Measurements from ENCODE around the gene ATP8A2. TPM values are rescaled to one million over a fixed set of nuclear protein-coding genes. Genes with fewer than 3 reads are reported as not detected.

Gene ATP8A2
- total and polyA plus RNA-seq, 2 donors, result 1.1 to 1.5 TPM

DNA sequence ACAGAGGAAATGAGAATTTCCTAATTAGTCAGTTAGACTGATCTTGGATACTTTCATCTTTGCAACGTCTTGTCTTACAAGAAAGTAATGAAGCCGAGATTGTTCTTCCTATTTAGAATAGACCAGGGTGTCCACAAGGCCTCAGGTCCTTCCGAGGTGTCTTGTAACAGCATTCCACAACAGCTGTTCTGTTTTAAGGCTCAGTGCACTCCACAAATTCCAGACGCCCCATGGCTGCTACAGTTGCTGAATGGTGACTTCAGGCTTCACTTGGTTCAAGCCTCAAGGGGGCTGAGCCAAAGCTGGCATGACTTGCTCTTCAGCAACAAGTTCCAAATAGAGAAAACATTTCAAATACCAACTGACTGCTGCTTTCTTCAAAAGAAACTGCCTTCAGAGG is 536.6 kb downstream of the ATP8A2 start:
- Histone ChIP-seq H3K9me3 (ENCODE audit: control insufficient read depth in 2 of 2, insufficient read depth in 1 of 2, low read length in 1 of 2) (no peaks in the 10 kb centered on the region), H3K36me3 (ENCODE audit: control insufficient read depth in 2 of 2, insufficient read depth in 2 of 2, low read length in 1 of 2) (no peaks in the 10 kb centered on the region), H3K27ac (ENCODE audit: low read depth in 1 of 2, low read length in 1 of 2) (peak overlapping the region; percentile 17 to 42), H3K4me1 (ENCODE audit: control insufficient read depth in 2 of 2, insufficient read depth in 2 of 2, low read length in 2 of 2) (peaks cover 0 to 20% of the 10 kb centered on the region in 2 donors), H3K27me3 (ENCODE audit: control insufficient read depth in 2 of 2, insufficient read depth in 1 of 2, low read length in 1 of 2) (no peaks in the 10 kb centered on the region), H3K4me3 (ENCODE audit: low read length in 2 of 2) (no peak overlapping the region)
- WGBS, result 91% methylated on average over 4 of the region's 4 CpGs
- no peak for DNase-seq (ENCODE audit: low read depth in 6 of 9, low spot score in 9 of 9)

DNA sequence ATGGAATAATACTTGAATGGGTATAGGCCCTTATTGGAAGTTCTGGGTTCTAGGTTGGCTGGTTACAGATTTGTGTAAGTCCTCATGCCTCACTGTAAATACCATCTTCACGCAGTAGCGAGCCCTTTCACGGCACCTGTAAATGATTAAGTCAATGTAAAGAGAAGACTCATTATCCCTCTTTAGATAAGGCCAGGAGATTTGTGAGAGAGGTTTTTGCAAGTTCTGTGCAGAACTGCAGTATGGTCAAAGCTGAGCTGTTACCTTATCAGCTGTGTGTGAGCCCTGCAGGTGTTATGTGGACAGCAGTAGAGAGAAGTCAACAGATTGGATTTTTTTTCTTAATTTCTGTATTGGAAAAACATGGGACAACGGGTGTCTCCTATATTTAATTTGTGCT is 538.5 kb downstream of the ATP8A2 start:
- H3K4me1 ChIP-seq (ENCODE audit: control insufficient read depth in 2 of 2, insufficient read depth in 2 of 2, low read length in 2 of 2), result peaks cover 0 to 16% of the 10 kb centered on the region in 2 donors
- WGBS, result 89% methylated on average over 4 of the region's 4 CpGs
- H3K27ac ChIP-seq (ENCODE audit: low read depth in 1 of 2, low read length in 1 of 2), result no peak overlapping the region
- no peak overlapping the region for H3K4me3 ChIP-seq (ENCODE audit: low read length in 2 of 2)
- no peaks in the 10 kb centered on the region for H3K9me3 ChIP-seq (ENCODE audit: control insufficient read depth in 2 of 2, insufficient read depth in 1 of 2, low read length in 1 of 2)
- H3K36me3 ChIP-seq (ENCODE audit: control insufficient read depth in 2 of 2, insufficient read depth in 2 of 2, low read length in 1 of 2), result no peaks in the 10 kb centered on the region
- no peaks in the 10 kb centered on the region for H3K27me3 ChIP-seq (ENCODE audit: control insufficient read depth in 2 of 2, insufficient read depth in 1 of 2, low read length in 1 of 2)
- no peak for DNase-seq (ENCODE audit: low read depth in 6 of 9, low spot score in 9 of 9)

DNA sequence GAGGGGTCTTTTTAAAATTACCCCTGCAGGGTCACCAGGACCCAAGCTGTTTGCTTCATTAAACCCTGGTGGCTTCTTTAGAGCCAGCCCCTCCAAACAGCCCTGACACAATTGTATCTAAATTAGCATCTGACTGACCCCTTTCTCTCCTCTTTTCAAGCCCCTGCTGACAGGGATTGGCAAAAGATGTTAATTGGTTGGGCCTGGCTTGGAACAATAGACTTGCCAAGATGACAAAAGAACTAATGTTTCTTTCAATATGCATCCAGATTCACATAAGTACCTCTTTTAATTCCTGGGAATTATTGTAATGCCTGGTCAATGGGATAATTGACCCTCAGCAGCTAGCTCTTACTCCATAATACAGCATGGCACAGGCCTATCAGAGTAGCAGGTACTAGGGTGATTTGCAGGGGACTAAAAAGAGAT is 539.2 kb downstream of the ATP8A2 start:
- H3K36me3 ChIP-seq (ENCODE audit: control insufficient read depth in 2 of 2, insufficient read depth in 2 of 2, low read length in 1 of 2), result no peaks in the 10 kb centered on the region
- H3K4me3 ChIP-seq (ENCODE audit: low read length in 2 of 2), result no peak overlapping the region
- no peak for DNase-seq (ENCODE audit: low read depth in 6 of 9, low spot score in 9 of 9)
- no peaks in the 10 kb centered on the region for H3K27me3 ChIP-seq (ENCODE audit: control insufficient read depth in 2 of 2, insufficient read depth in 1 of 2, low read length in 1 of 2)
- H3K27ac ChIP-seq (ENCODE audit: low read depth in 1 of 2, low read length in 1 of 2), result no peak overlapping the region
- H3K4me1 ChIP-seq (ENCODE audit: control insufficient read depth in 2 of 2, insufficient read depth in 2 of 2, low read length in 2 of 2), result peaks cover 0 to 9% of the 10 kb centered on the region in 2 donors
- H3K9me3 ChIP-seq (ENCODE audit: control insufficient read depth in 2 of 2, insufficient read depth in 1 of 2, low read length in 1 of 2), result no peaks in the 10 kb centered on the region

DNA sequence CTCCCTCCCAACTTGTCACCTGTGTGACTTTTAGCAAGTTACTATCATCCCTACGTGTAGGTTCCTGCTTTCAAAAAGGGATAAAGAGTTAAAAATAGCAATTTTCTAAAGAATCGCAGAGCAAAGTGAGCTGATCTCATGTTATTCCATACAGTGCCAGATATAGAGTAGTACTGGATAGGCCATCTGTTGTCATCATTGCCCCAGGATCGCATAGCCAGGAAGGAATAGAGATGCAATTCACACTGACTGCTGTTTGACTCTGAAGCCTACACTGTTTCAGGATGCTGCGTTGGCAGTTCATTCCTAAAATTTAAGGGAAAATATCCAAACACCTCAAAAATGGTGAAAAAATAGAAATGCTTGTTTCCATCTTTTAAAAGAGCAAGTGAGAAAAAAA is 541.2 kb downstream of the ATP8A2 start:
- no peak for DNase-seq (ENCODE audit: low read depth in 6 of 9, low spot score in 9 of 9)
- no peak overlapping the region for H3K27ac ChIP-seq (ENCODE audit: low read depth in 1 of 2, low read length in 1 of 2)
- 93% methylated on average over 4 of the region's 4 CpGs for WGBS
- H3K27me3 ChIP-seq (ENCODE audit: control insufficient read depth in 2 of 2, insufficient read depth in 1 of 2, low read length in 1 of 2), result no peaks in the 10 kb centered on the region
- no peak overlapping the region for H3K4me3 ChIP-seq (ENCODE audit: low read length in 2 of 2)
- no peaks in the 10 kb centered on the region for H3K9me3 ChIP-seq (ENCODE audit: control insufficient read depth in 2 of 2, insufficient read depth in 1 of 2, low read length in 1 of 2)
- H3K4me1 ChIP-seq (ENCODE audit: control insufficient read depth in 2 of 2, insufficient read depth in 2 of 2, low read length in 2 of 2), result no peaks in the 10 kb centered on the region
- H3K36me3 ChIP-seq (ENCODE audit: control insufficient read depth in 2 of 2, insufficient read depth in 2 of 2, low read length in 1 of 2), result no peaks in the 10 kb centered on the region

DNA sequence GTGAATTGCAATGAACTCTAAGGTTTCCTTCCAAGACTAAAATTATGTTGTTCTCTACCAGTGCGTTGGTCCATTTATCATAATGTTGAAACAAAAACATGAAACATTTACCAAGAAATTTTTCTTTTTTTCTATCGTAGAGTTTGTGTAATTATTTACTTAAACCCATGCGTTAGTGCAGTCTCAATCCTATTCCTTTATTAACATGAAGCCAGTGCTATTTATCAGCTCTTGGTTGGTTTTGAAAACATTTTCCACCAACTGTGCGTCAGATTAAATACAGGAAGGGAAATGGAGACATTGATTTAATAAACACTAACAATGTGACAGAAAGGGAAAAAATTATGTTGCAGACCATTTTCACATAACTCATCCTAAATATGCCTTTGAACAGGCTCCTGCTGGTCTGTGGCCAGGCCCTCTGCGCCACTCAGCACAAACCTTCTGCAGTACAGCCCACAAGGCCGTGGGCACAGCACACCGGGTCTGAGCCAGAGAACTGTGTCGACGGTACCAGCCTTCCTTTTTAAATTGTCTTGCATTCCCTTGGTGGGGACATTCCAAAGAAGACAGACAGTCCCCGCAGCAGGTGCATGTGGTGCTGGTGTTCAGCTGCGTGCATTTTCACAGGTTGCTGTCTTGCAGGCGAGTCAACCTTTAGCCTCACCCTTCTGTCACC is 544.2 kb downstream of the ATP8A2 start:
- DNase-seq (ENCODE audit: low read depth in 6 of 9, low spot score in 9 of 9), result no peak
- 96% methylated on average over 12 of the region's 12 CpGs for WGBS
- Histone ChIP-seq H3K9me3 (ENCODE audit: control insufficient read depth in 2 of 2, insufficient read depth in 1 of 2, low read length in 1 of 2) (no peaks in the 10 kb centered on the region), H3K27ac (ENCODE audit: low read depth in 1 of 2, low read length in 1 of 2) (no peak overlapping the region), H3K36me3 (ENCODE audit: control insufficient read depth in 2 of 2, insufficient read depth in 2 of 2, low read length in 1 of 2) (no peaks in the 10 kb centered on the region), H3K4me1 (ENCODE audit: control insufficient read depth in 2 of 2, insufficient read depth in 2 of 2, low read length in 2 of 2) (peaks cover 0 to 3% of the 10 kb centered on the region in 2 donors), H3K27me3 (ENCODE audit: control insufficient read depth in 2 of 2, insufficient read depth in 1 of 2, low read length in 1 of 2) (no peaks in the 10 kb centered on the region), H3K4me3 (ENCODE audit: low read length in 2 of 2) (no peak overlapping the region)

DNA sequence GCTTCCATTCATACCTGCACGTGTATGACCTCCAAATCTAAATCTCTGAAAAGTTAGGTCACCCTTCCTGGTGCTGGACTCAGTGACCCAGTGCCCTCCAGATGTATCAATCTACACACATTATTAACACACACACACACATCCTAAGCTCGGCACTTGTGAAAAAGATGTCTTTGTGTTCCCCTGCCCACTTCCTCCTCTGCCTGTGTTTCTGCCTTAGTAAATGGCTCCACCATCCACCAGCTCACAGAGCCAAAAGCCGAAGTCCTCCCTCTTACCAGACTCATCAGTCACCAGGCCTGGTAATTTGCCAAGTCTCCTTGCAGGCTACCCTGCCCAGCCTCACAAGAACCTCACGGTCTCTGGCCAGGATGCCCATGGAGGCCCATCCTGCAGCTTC is 548.5 kb downstream of the ATP8A2 start:
- Histone ChIP-seq H3K36me3 (ENCODE audit: control insufficient read depth in 2 of 2, insufficient read depth in 2 of 2, low read length in 1 of 2) (no peaks in the 10 kb centered on the region), H3K4me3 (ENCODE audit: low read length in 2 of 2) (no peak overlapping the region), H3K4me1 (ENCODE audit: control insufficient read depth in 2 of 2, insufficient read depth in 2 of 2, low read length in 2 of 2) (peaks cover 0 to 3% of the 10 kb centered on the region in 2 donors), H3K27ac (ENCODE audit: low read depth in 1 of 2, low read length in 1 of 2) (no peak overlapping the region), H3K9me3 (ENCODE audit: control insufficient read depth in 2 of 2, insufficient read depth in 1 of 2, low read length in 1 of 2) (no peaks in the 10 kb centered on the region), H3K27me3 (ENCODE audit: control insufficient read depth in 2 of 2, insufficient read depth in 1 of 2, low read length in 1 of 2) (no peaks in the 10 kb centered on the region)
- 83% methylated on average over 4 of the region's 4 CpGs for WGBS
- DNase-seq (ENCODE audit: low read depth in 6 of 9, low spot score in 9 of 9), result no peak

DNA sequence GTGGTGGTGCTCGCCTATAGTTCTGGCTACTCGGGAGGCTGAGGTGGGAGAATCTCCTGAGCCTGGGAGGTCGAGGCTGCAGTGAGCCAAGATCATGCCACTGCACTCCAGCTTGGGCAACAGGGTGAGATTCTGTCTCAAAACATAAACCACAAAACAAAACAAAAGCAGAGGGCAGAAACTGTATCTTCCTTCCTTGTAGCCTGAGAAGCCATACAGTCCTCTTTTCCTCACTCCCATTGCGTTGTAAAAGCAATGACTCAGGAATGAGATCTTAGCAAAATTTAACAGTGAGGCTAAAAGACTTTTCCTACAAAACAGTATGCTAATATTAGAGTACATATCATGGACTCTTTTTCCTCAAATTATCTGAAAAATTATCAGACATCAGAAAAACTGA is 549.2 kb downstream of the ATP8A2 start:
- no peak for DNase-seq (ENCODE audit: low read depth in 6 of 9, low spot score in 9 of 9)
- Histone ChIP-seq H3K36me3 (ENCODE audit: control insufficient read depth in 2 of 2, insufficient read depth in 2 of 2, low read length in 1 of 2) (no peaks in the 10 kb centered on the region), H3K9me3 (ENCODE audit: control insufficient read depth in 2 of 2, insufficient read depth in 1 of 2, low read length in 1 of 2) (no peaks in the 10 kb centered on the region), H3K27ac (ENCODE audit: low read depth in 1 of 2, low read length in 1 of 2) (no peak overlapping the region), H3K4me1 (ENCODE audit: control insufficient read depth in 2 of 2, insufficient read depth in 2 of 2, low read length in 2 of 2) (peaks cover 0 to 3% of the 10 kb centered on the region in 2 donors), H3K4me3 (ENCODE audit: low read length in 2 of 2) (no peak overlapping the region), H3K27me3 (ENCODE audit: control insufficient read depth in 2 of 2, insufficient read depth in 1 of 2, low read length in 1 of 2) (no peaks in the 10 kb centered on the region)
- whole genome bisulfite sequencing, result 90% methylated on average over 4 of the region's 4 CpGs

DNA sequence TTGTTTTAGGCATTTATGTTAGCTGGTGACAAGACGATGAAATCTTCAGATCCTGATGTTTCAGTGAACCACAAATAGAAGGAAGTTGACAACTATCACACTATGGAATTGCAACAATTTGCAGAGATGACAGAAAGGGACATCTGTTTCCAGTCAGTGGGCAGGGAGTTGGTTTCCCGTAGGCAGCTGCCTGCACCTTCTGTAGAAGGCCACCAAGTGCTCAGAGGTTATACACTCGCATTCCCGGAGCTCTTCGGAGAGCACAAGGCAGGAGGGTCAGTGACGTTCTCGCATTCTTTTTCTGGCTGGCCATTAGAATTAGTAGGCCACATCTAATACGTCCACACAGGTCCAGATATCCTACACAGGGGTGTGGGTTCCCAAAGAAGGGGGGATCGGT is 550.6 kb downstream of the ATP8A2 start:
- no peak for DNase-seq (ENCODE audit: low read depth in 6 of 9, low spot score in 9 of 9)
- 79% methylated on average over 9 of the region's 9 CpGs for WGBS

DNA sequence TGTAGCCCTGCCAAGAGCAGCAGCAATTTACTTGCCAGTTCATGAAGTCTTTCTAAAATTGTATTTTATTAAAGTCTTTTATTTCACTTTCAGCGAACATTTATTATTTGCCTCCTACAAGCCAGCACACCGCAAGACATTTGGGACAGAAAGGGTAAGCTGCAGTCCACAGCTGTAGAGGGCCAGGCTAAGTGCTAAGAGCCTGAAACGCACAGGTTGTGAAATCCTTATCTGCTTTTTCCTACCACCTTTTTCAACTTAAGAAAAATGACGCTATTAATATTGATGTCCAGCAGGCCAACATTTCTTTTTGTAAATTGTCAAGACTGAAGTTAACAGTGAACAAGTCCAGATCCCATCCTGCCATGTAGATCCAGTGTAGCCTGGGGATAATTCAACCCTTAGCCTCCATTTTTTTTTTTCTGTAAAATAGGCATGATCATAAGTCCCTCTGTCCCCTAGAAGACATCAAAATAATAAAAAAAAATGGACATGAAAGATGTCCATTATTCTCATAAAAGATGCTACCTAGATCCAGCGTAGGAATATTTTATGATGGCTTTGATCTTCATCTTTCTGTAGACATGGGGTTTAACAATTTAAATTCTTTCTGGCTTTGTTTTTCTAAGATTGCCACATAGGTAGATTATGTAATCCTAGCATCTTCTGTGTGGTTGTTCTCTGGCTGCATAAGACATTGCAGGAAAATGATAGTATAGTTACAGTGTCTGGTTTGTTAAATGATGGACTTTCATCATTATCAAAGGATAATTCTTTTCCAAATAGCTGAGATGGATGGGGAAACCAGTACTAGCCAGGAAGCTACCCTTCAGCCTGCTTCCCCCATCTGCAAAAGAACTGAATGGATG is 551.7 kb downstream of the ATP8A2 start:
- Histone ChIP-seq H3K9me3 (ENCODE audit: control insufficient read depth in 2 of 2, insufficient read depth in 1 of 2, low read length in 1 of 2) (no peaks in the 10 kb centered on the region), H3K27me3 (ENCODE audit: control insufficient read depth in 2 of 2, insufficient read depth in 1 of 2, low read length in 1 of 2) (peaks cover 0 to 3% of the 10 kb centered on the region in 2 donors), H3K36me3 (ENCODE audit: control insufficient read depth in 2 of 2, insufficient read depth in 2 of 2, low read length in 1 of 2) (no peaks in the 10 kb centered on the region), H3K27ac (ENCODE audit: low read depth in 1 of 2, low read length in 1 of 2) (no peak overlapping the region), H3K4me1 (ENCODE audit: control insufficient read depth in 2 of 2, insufficient read depth in 2 of 2, low read length in 2 of 2) (peaks cover 0 to 3% of the 10 kb centered on the region in 2 donors), H3K4me3 (ENCODE audit: low read length in 2 of 2) (no peak overlapping the region)
- no peak for DNase-seq (ENCODE audit: low read depth in 6 of 9, low spot score in 9 of 9)
- WGBS, result 89% methylated on average over 5 of the region's 5 CpGs

More for the DNA sequence above, 550.6 kb downstream of the ATP8A2 start:
- Histone ChIP-seq H3K27ac (ENCODE audit: low read depth in 1 of 2, low read length in 1 of 2) (no peak overlapping the region), H3K9me3 (ENCODE audit: control insufficient read depth in 2 of 2, insufficient read depth in 1 of 2, low read length in 1 of 2) (no peaks in the 10 kb centered on the region), H3K27me3 (ENCODE audit: control insufficient read depth in 2 of 2, insufficient read depth in 1 of 2, low read length in 1 of 2) (peaks cover 0 to 3% of the 10 kb centered on the region in 2 donors), H3K4me3 (ENCODE audit: low read length in 2 of 2) (no peak overlapping the region), H3K4me1 (ENCODE audit: control insufficient read depth in 2 of 2, insufficient read depth in 2 of 2, low read length in 2 of 2) (peaks cover 0 to 3% of the 10 kb centered on the region in 2 donors), H3K36me3 (ENCODE audit: control insufficient read depth in 2 of 2, insufficient read depth in 2 of 2, low read length in 1 of 2) (no peaks in the 10 kb centered on the region)
